GM10248 (cell line): ENCODE measurements around the gene PRTFDC1.
"Not testable (repeated sequence)": the region's sequence is repeated elsewhere in the genome, so short reads cannot be mapped to it uniquely, and the experiment has no call there.

ENCODE experiments used
- CTCF ChIA-PET: fragments of 300-600 bp; sonication (Branson Sonifier 250); formaldehyde crosslinking; extraction: SDS; loops from one replicate; lab custom pipeline; 2021; ENCODE audit warnings: antibody characterized with exemption; lab: Yijun Ruan, JAX
- POLR2A ChIA-PET: fragments of 350-650 bp; sonication (Branson Sonifier 250); formaldehyde crosslinking; extraction: SDS; loops from one replicate; lab custom pipeline; 2020; ENCODE audit warnings: antibody characterized with exemption; lab: Yijun Ruan, JAX
- DNase-seq: peaks from one replicate; pipeline ENCODE4 v3.0.0; 2012; ENCODE audit errors: extremely low spot score
- TF ChIP-seq, protein P1 (sequence below): IDR thresholded peaks from 2 replicates; pipeline ENCODE4 v1.5.1; 2012; ENCODE audit warnings: mild to moderate bottlenecking, low read depth; ENCODE audit errors: extremely low read depth, missing control alignments, control extremely low read depth

Gene PRTFDC1

DNA sequence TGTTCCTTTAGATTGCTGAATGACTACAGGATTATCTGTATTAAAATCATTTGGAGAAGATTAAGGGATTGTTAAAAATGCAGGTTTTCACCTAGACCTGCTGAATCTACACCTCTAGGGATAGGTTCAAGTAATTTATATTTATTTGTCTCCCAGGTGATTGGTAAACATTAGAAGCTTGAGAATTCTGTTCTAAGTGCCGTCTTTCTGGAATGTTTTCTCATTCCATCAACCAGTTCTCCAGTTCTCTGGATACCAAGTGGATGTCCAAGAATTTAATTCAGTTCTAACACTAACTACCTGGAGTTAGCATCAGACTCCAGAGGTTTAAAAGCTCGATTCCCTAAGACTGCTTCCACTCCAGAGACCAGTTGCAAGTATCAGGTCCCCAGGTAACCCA is 110.9 kb downstream of the PRTFDC1 start:
- ChIA-PET CTCF (no interaction called here), POLR2A (no interaction called here)
- DNase-seq = no peak
- TF ChIP-seq, protein P1, sequence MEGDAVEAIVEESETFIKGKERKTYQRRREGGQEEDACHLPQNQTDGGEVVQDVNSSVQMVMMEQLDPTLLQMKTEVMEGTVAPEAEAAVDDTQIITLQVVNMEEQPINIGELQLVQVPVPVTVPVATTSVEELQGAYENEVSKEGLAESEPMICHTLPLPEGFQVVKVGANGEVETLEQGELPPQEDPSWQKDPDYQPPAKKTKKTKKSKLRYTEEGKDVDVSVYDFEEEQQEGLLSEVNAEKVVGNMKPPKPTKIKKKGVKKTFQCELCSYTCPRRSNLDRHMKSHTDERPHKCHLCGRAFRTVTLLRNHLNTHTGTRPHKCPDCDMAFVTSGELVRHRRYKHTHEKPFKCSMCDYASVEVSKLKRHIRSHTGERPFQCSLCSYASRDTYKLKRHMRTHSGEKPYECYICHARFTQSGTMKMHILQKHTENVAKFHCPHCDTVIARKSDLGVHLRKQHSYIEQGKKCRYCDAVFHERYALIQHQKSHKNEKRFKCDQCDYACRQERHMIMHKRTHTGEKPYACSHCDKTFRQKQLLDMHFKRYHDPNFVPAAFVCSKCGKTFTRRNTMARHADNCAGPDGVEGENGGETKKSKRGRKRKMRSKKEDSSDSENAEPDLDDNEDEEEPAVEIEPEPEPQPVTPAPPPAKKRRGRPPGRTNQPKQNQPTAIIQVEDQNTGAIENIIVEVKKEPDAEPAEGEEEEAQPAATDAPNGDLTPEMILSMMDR = no peak

DNA sequence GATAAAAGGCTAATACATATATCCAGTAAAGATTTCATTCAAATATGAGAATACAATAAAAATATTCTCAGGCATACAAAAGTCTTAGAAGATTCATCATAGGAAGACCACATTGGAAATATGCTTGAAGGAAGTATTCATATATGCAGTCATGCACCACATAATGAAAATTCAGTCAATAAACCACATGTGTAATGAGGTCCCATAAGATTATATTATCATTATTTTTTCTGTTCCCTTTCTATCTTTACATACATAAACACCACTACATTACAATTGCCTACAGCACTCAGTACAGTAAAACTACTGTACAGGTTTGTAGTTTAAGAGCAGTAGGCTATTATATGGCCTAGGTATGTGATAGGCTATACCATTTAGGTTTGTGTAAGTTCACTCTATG is 111.6 kb downstream of the PRTFDC1 start:
- POLR2A ChIA-PET = no interaction called here
- TF ChIP-seq, protein P1 = no peak
- DNase-seq = no peak
- CTCF ChIA-PET = no interaction called here

DNA sequence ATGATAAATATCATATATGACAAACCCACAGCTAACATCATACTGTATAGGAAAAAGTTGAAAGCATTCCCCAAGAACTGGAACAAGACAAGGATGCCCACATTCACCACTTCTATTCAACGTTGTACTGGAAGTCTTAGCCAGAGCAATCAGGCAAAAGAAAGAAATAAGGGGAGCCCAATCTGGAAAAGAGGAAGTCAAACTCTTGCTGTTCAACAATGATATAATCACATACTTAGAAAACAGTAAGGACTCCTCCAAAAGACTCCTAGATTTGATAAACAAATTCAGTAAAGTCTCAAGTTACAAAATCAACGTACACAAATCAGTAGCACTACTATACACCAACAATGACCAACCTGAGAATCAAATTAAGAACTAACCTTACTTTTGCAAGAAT is 114.6 kb downstream of the PRTFDC1 start:
- CTCF ChIA-PET = interaction anchor here (2.0 kb wide), 1 partner anchor 10 kb away, joined by 4 read pairs; no protein-coding TSS in a partner anchor
- DNase-seq, POLR2A ChIA-PET: not testable (repeated sequence)

DNA sequence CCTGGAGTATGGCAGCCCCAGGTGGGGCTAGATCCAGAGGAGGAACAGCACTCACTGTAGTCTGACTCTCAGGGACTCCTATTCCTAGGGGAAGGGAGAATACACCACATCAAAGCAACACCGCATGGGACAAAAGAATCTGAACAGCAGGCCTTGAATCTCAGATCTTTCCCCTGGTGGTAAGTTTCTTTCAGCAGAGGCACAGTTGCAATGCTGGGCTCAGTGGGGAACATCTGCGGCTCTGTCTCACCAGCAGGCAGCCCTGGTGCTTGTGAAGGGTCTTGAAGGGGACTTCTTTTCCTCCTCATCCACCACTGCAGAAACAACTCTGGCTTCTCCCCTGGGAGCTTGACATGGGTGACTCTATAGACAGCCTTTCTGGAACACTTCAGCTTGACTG is 117.5 kb downstream of the PRTFDC1 start:
- CTCF ChIA-PET = no interaction called here
- POLR2A ChIA-PET = no interaction called here
- TF ChIP-seq, protein P1 = no peak
- DNase-seq = no peak

DNA sequence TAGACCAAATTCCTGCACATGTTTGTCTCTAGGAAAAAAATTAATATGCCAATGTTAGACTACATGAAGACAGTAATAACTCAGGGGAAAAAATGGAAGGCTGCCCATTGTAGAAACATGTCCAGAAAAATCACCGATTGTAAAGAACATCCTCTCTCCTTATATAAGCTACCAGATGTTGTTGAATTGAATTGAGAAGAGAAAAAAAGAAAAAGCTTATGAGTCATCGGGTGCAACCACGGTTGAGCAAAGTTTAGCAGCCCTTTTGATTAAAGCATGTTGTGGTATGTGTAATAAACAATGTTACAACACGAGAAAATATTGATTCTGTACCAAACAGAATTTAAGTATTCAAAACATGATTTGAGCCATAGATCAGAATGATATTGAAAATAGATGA is 126.4 kb downstream of the PRTFDC1 start:
- POLR2A ChIA-PET = no interaction called here

DNA sequence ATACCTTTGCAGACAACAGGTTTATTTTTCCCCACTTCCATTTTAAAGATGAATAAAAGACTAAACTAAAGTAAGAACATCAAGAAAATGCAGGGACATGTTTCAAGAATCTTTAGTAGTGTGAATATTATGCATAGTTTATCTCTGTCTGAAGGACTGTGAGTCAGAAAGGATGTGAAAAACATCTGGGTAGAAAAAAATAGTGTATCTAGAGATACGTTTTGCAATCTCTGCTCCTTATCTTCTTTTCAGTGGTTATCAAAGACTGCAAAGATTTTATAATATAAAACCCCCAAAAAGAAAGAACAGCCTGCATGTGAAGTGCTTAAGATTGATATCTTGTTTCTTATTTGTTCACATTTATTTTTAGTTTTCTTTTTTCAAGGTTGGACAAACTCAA is 126.9 kb downstream of the PRTFDC1 start:
- no peak for DNase-seq
- TF ChIP-seq, protein P1 = no peak
- ChIA-PET CTCF (no interaction called here), POLR2A (no interaction called here)

More for the DNA sequence above, 126.4 kb downstream of the PRTFDC1 start:
- no peak for DNase-seq
- TF ChIP-seq, protein P1 = no peak
- CTCF ChIA-PET = no interaction called here

DNA sequence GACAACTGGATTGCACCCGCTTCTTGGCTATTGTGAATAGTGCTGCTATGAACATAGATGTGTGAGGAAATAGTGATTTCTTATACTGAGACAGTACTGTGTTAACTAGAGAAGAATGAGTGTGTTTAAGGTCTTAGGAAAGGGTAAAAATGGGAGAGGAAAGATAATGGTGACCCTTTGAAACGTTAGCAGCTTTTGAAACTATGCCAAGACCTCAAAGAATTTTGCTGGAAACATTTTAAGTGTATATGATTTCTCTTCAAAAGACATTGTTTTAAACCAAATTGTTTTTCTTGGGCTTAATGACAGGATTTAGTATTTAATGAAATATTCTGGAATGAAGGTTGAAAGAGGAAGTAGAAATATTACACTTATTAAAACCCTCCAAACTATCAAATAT is 127.9 kb downstream of the PRTFDC1 start:
- no peak for DNase-seq
- CTCF ChIA-PET = no interaction called here
- TF ChIP-seq, protein P1 = no peak
- POLR2A ChIA-PET = no interaction called here
